Fibroblast of lung (primary cell): ENCODE results near the gene MCTP1. TPM values are rescaled to one million over a fixed set of nuclear protein-coding genes. Genes with fewer than 3 reads are reported as not detected.

Experiments
- DNase-seq, 2 donors: peaks; one replicate each; pipeline versions ENCODE4 v3.0.0 to v3.0.0-alpha.2; 2010; ENCODE audit warnings: low read depth in 2 of 2
- H2AFZ ChIP-seq: 2 replicates; pipeline ENCODE4 v1.5.1; 2012; ENCODE audit warnings: low read length, control low read depth, inconsistent platforms
- H3K27ac ChIP-seq: 2 replicates; pipeline ENCODE4 v1.5.1; 2011; ENCODE audit warnings: low read length, control low read depth; ENCODE audit not compliant: insufficient read depth
- H3K27me3 ChIP-seq: 2 replicates; pipeline ENCODE4 v1.5.1; 2011; ENCODE audit warnings: mild to moderate bottlenecking, low read length; ENCODE audit not compliant: control insufficient read depth, insufficient read depth
- H3K36me3 ChIP-seq: 2 replicates; pipeline ENCODE4 v1.5.1; 2011; ENCODE audit warnings: low read length; ENCODE audit not compliant: control insufficient read depth, insufficient read depth
- H3K4me1 ChIP-seq: 2 replicates; pipeline ENCODE4 v1.5.1; 2011; ENCODE audit warnings: low read length; ENCODE audit not compliant: control insufficient read depth, insufficient read depth; ENCODE audit errors: extremely low read depth
- H3K4me2 ChIP-seq: 2 replicates; pipeline ENCODE4 v1.5.1; 2011; ENCODE audit warnings: low read length, control low read depth; ENCODE audit not compliant: insufficient read depth; ENCODE audit errors: extremely low read depth
- H3K4me3 ChIP-seq, 4 experiments: fragments of 200-600 bp in 1 of 4; sonication (generic) in 1 of 4; replicated peaks in 1 of 4; 2 replicates each; pipeline ENCODE4 v1.5.1; 2011 to 2016; ENCODE audit warnings: low read length in 4 of 4, low read depth in 3 of 4, mild to moderate bottlenecking in 3 of 4, control low read depth in 2 of 4, inconsistent platforms in 1 of 4, mixed read lengths in 1 of 4; ENCODE audit not compliant: insufficient read depth in 1 of 4; ENCODE audit errors: control extremely low read depth in 1 of 4
- H3K79me2 ChIP-seq: 2 replicates; pipeline ENCODE4 v1.5.1; 2012; ENCODE audit warnings: mild to moderate bottlenecking, low read length, inconsistent platforms; ENCODE audit not compliant: control insufficient read depth, insufficient read depth
- H3K9ac ChIP-seq: 2 replicates; pipeline ENCODE4 v1.5.1; 2011; ENCODE audit warnings: mild to moderate bottlenecking, low read length, control low read depth; ENCODE audit not compliant: insufficient read depth
- H3K9me3 ChIP-seq: 2 replicates; pipeline ENCODE4 v1.5.1; 2012; ENCODE audit warnings: low read depth, low read length; ENCODE audit not compliant: control insufficient read depth, insufficient read depth
- H4K20me1 ChIP-seq: 2 replicates; pipeline ENCODE4 v1.5.1; 2011; ENCODE audit warnings: low read length; ENCODE audit not compliant: control insufficient read depth, insufficient read depth; ENCODE audit errors: extremely low read depth
- CTCF ChIP-seq, 2 donors: IDR thresholded peaks in 1 of 2; conservative IDR thresholded peaks in 1 of 2; 1 replicate in 1 of 2; 2 replicates in 1 of 2; pipeline ENCODE4 v1.5.1; 2011 to 2012; ENCODE audit warnings: low read length in 2 of 2, control low read depth in 1 of 2, inconsistent platforms in 1 of 2, low read depth in 1 of 2, mild to moderate bottlenecking in 1 of 2
- EZH2 ChIP-seq: IDR thresholded peaks from 2 replicates; pipeline ENCODE4 v1.5.1; 2012; ENCODE audit warnings: low read length, control low read depth, mild to moderate bottlenecking; ENCODE audit errors: missing control alignments
- polyA plus RNA-seq, 2 donors: library from polyadenylated mRNA; depleted of rRNA in 1 of 2; stranded (reverse) in 1 of 2; unstranded in 1 of 2; fragments of >200 nt; gene quantifications; 2 replicates each; pipeline ENCODE4 v1.2.1, GENCODE V29; 2011 to 2012; ENCODE audit warnings: missing spikeins in 1 of 2
- total RNA-seq: library from RNA; depleted of rRNA; stranded (reverse); fragments of >200 nt; gene quantifications from 2 replicates; pipeline ENCODE4 v1.2.1, GENCODE V29; 2014

MCTP1 gene
- total and polyA plus RNA-seq, 2 donors (not counting 1 experiment from before 2014, with no cell fraction given): 0.78 to 7.9 TPM

- no peak for DNase-seq
- H3K9ac ChIP-seq: no peak overlapping the region
- no peaks in the 10 kb centered on the region for H3K79me2 ChIP-seq
- H3K4me3 ChIP-seq: no peak overlapping the region
- H3K4me2 ChIP-seq: no peak overlapping the region
- H3K27me3 ChIP-seq: no peaks in the 10 kb centered on the region
- no peak overlapping the region for H3K27ac ChIP-seq
- H2AFZ ChIP-seq: no peak overlapping the region
- H3K4me1 ChIP-seq: no peaks in the 10 kb centered on the region
- no peak for TF ChIP-seq CTCF (conservative IDR thresholded peaks at IDR 0.05 in 1 of 2, IDR thresholded peaks at IDR 0.05 in 1 of 2; ENCODE audit: low read depth in 1 of 2, low read length in 2 of 2)
- no peaks in the 10 kb centered on the region for H3K9me3 ChIP-seq
- no peaks in the 10 kb centered on the region for H3K36me3 ChIP-seq
- no peaks in the 10 kb centered on the region for H4K20me1 ChIP-seq
Observed at GRCh38 chr5:95090774-95091173, 194.1 kb downstream of the MCTP1 start.

- no peak overlapping the region for H3K27ac ChIP-seq
- H3K79me2 ChIP-seq: no peaks in the 10 kb centered on the region
- H3K9ac ChIP-seq: no peak overlapping the region
- peak in 1 of 2 donors; percentile 29 for DNase-seq
- no peaks in the 10 kb centered on the region for H3K9me3 ChIP-seq
- H3K27me3 ChIP-seq: no peaks in the 10 kb centered on the region
- H4K20me1 ChIP-seq: no peaks in the 10 kb centered on the region
- H3K4me3 ChIP-seq: no peak overlapping the region
- no peak overlapping the region for H3K4me2 ChIP-seq
- no peaks in the 10 kb centered on the region for H3K4me1 ChIP-seq
- H3K36me3 ChIP-seq: no peaks in the 10 kb centered on the region
- no peak overlapping the region for H2AFZ ChIP-seq
- TF ChIP-seq EZH2 (no peak), CTCF (conservative IDR thresholded peaks at IDR 0.05 in 1 of 2, IDR thresholded peaks at IDR 0.05 in 1 of 2; ENCODE audit: low read depth in 1 of 2, low read length in 2 of 2) (no peak)
Observed at GRCh38 chr5:95087816-95088317, 197.0 kb downstream of the MCTP1 start.

- H3K27ac ChIP-seq: no peak overlapping the region
- H3K4me2 ChIP-seq: no peak overlapping the region
- H3K36me3 ChIP-seq: no peaks in the 10 kb centered on the region
- no peak overlapping the region for H3K9ac ChIP-seq
- H2AFZ ChIP-seq: no peak overlapping the region
- no peaks in the 10 kb centered on the region for H4K20me1 ChIP-seq
- H3K9me3 ChIP-seq: no peaks in the 10 kb centered on the region
- no peak overlapping the region for H3K4me3 ChIP-seq
- H3K27me3 ChIP-seq: no peaks in the 10 kb centered on the region
- no peaks in the 10 kb centered on the region for H3K4me1 ChIP-seq
- no peak for TF ChIP-seq CTCF (conservative IDR thresholded peaks at IDR 0.05 in 1 of 2, IDR thresholded peaks at IDR 0.05 in 1 of 2; ENCODE audit: low read depth in 1 of 2, low read length in 2 of 2)
- TF ChIP-seq EZH2: no peak
- DNase-seq: no peak
- H3K79me2 ChIP-seq: no peaks in the 10 kb centered on the region
Observed at GRCh38 chr5:95086927-95087815, 197.7 kb downstream of the MCTP1 start.
